ENCODE data around the gene PLP2. TPM values are rescaled to one million over a fixed set of nuclear protein-coding genes. Genes with fewer than 3 reads are reported as not detected.

PLP2 gene
- total RNA-seq: 109 and 200 TPM in 2 replicates

GRCh38 chrX:49171752-49172279 is at the start of gene PLP2:
TSS of gene PLP2 (plus strand) at chrX:49171898. CDS start at chrX:49172001, 103 bp downstream.

GRCh38 chrX:49162620-49163019 is 9.1 kb upstream of the PLP2 start, which contains the start of gene MAGIX:
TSS of gene MAGIX (plus strand) at chrX:49162758. CDS start at chrX:49162890, 132 bp downstream.

GRCh38 chrX:49186125-49187027 is 14.7 kb downstream of the PLP2 start, which contains the start of gene PRICKLE3:
TSS of gene PRICKLE3 (minus strand) at chrX:49186373. CDS start at chrX:49186297, 76 bp downstream.

GRCh38 chrX:49199906-49200771 is 28.4 kb downstream of the PLP2 start, which contains the start of gene SYP:
TSS of gene SYP (minus strand) at chrX:49200193. CDS start at chrX:49200186, 7 bp downstream.

Other genes with a start within 250 kb of the PLP2 start
- 34.7 and 47.8 TPM in 2 replicates for gene OTUD5, start 214.3 kb upstream of the PLP2 start, total RNA-seq
- 0.98 and 3.4 TPM in 2 replicates for gene KCND1, start 200.1 kb upstream of the PLP2 start, total RNA-seq
- 9.3 and 17.5 TPM in 2 replicates for gene GRIPAP1, start 169.6 kb upstream of the PLP2 start, total RNA-seq
- 67.7 and 71.9 TPM in 2 replicates for gene TFE3, start 128.5 kb upstream of the PLP2 start, total RNA-seq
- gene CCDC120, start 112.9 kb upstream of the PLP2 start, total RNA-seq: 3.1 and 10.0 TPM in 2 replicates
- gene PRAF2, start 97.9 kb upstream of the PLP2 start, total RNA-seq: 27.7 and 35.4 TPM in 2 replicates
- gene WDR45, start 92.0 kb upstream of the PLP2 start, total RNA-seq: 30.3 and 77.5 TPM in 2 replicates
- gene GPKOW, start 48.2 kb upstream of the PLP2 start, total RNA-seq: 19.9 and 21.2 TPM in 2 replicates
- gene MAGIX, start 9.1 kb upstream of the PLP2 start, total RNA-seq: 1.8 and 4.6 TPM in 2 replicates
- gene PRICKLE3, start 14.5 kb downstream of the PLP2 start, total RNA-seq: 9.8 and 10.8 TPM in 2 replicates
- 1.5 TPM in 1 of 2 replicates, not detected in the other for gene SYP, start 28.3 kb downstream of the PLP2 start, total RNA-seq
- under 0.01 TPM in 1 of 2 replicates, not detected in the other for gene CACNA1F, start 61.4 kb downstream of the PLP2 start, total RNA-seq
- 22.0 and 23.7 TPM in 2 replicates for gene CCDC22, start 63.6 kb downstream of the PLP2 start, total RNA-seq
- not detected in 2 replicates for gene FOXP3, start 92.8 kb downstream of the PLP2 start, total RNA-seq
- 1.5 and 9.5 TPM in 2 replicates for gene PPP1R3F, start 97.9 kb downstream of the PLP2 start, total RNA-seq
- not detected in 2 replicates for gene GAGE10, start 131.7 kb downstream of the PLP2 start, total RNA-seq
- not detected in 2 replicates for gene GAGE12J, start 150.1 kb downstream of the PLP2 start, total RNA-seq
- gene GAGE13, start 159.7 kb downstream of the PLP2 start, total RNA-seq: not detected in 2 replicates